Neural cell (in vitro differentiated cells): ENCODE results near the gene ITPK1. TPM values are rescaled to one million over a fixed set of nuclear protein-coding genes. Genes with fewer than 3 reads are reported as not detected.

Experiments
- H2AFZ ChIP-seq: fragments of 200-600, 300-800 bp; sonication (generic), shearing (Covaris generic); 2 replicates; pipeline ENCODE4 v1.6.0; 2014; ENCODE audit warnings: low read depth, mild to moderate bottlenecking, antibody characterized with exemption, low read length, moderate library complexity
- H3F3A ChIP-seq: fragments of 200-600 bp; shearing (Covaris generic); 2 replicates; pipeline ENCODE4 v1.6.1; 2016; ENCODE audit warnings: mild to moderate bottlenecking, moderate library complexity, mixed read lengths, antibody characterized with exemption, low read length; ENCODE audit not compliant: insufficient read depth, poor library complexity, severe bottlenecking
- H3K27ac ChIP-seq: fragments of 200-600, 300-800 bp; sonication (generic), shearing (Covaris generic); 2 replicates; pipeline ENCODE4 v1.5.1; 2014; ENCODE audit warnings: mild to moderate bottlenecking, low read length, moderate library complexity
- H3K27me3 ChIP-seq: fragments of 300-800, 200-600 bp; sonication (generic), shearing (Covaris generic); 2 replicates; pipeline ENCODE4 v1.6.0; 2014; ENCODE audit warnings: mild to moderate bottlenecking, low read depth, low read length, moderate library complexity; ENCODE audit not compliant: insufficient read depth
- H3K36me3 ChIP-seq: fragments of 300-800, 200-600 bp; sonication (generic), shearing (Covaris generic); 2 replicates; pipeline ENCODE4 v1.5.1; 2014; ENCODE audit warnings: mild to moderate bottlenecking, antibody characterized with exemption, low read length, moderate library complexity; ENCODE audit not compliant: insufficient read depth
- H3K4me2 ChIP-seq: fragments of 300-800, 200-600 bp; sonication (generic), shearing (Covaris generic); 2 replicates; pipeline ENCODE4 v1.6.0; 2014; ENCODE audit warnings: mild to moderate bottlenecking, low read length
- H3K4me3 ChIP-seq: fragments of 300-800, 200-600 bp; sonication (generic), shearing (Covaris generic); 2 replicates; pipeline ENCODE4 v1.5.1; 2014; ENCODE audit warnings: mild to moderate bottlenecking, low read length, moderate library complexity
- H3K79me2 ChIP-seq: fragments of 200-600 bp; shearing (Covaris generic); replicated peaks from 2 replicates; pipeline ENCODE4 v1.6.0; 2014; ENCODE audit warnings: mild to moderate bottlenecking, low read length, moderate library complexity; ENCODE audit not compliant: insufficient read depth
- H3K9ac ChIP-seq: fragments of 300-800, 200-600 bp; sonication (generic), shearing (Covaris generic); 2 replicates; pipeline ENCODE4 v1.6.1; 2016; ENCODE audit warnings: mild to moderate bottlenecking, low read length, mixed read lengths
- H3K9me2 ChIP-seq: fragments of 200-600 bp; shearing (Covaris generic); 2 replicates; pipeline ENCODE4 v1.6.1; 2016; ENCODE audit warnings: mild to moderate bottlenecking, low read length, mixed read lengths; ENCODE audit not compliant: insufficient read depth
- H3K9me3 ChIP-seq: fragments of 200-600, 300-800 bp; sonication (generic), shearing (Covaris generic); 2 replicates; pipeline ENCODE4 v1.6.1; 2016; ENCODE audit warnings: mild to moderate bottlenecking, mixed run types, low read length, moderate library complexity, mixed read lengths
- H4K20me1 ChIP-seq: fragments of 200-600 bp; shearing (Covaris generic); 2 replicates; pipeline ENCODE4 v1.6.1; 2016; ENCODE audit warnings: mild to moderate bottlenecking, mixed run types; ENCODE audit not compliant: insufficient read depth
- CTCF ChIP-seq: fragments of 450-650 bp; IDR thresholded peaks from 2 replicates; pipeline ENCODE4 v1.5.1; 2014; ENCODE audit warnings: antibody characterized with exemption, mild to moderate bottlenecking, moderate library complexity; ENCODE audit not compliant: poor library complexity, severe bottlenecking
- EP300 ChIP-seq: fragments of 450-650 bp; conservative IDR thresholded peaks from 2 replicates; pipeline ENCODE4 v1.6.1; 2014; ENCODE audit warnings: antibody characterized with exemption, mild to moderate bottlenecking, moderate library complexity; ENCODE audit not compliant: poor library complexity, severe bottlenecking
- EZH2 ChIP-seq: fragments of 200-600, 300-800 bp; shearing (Covaris generic), sonication (generic); IDR thresholded peaks from 2 replicates; pipeline ENCODE4 v1.6.1; 2014; ENCODE audit warnings: antibody characterized with exemption, low read length, borderline replicate concordance, mild to moderate bottlenecking; ENCODE audit not compliant: insufficient read depth, poor library complexity, severe bottlenecking
- MXI1 ChIP-seq: fragments of 450-650 bp; conservative IDR thresholded peaks from 2 replicates; pipeline ENCODE4 v1.6.1; 2014; ENCODE audit warnings: antibody characterized with exemption, mild to moderate bottlenecking; ENCODE audit not compliant: poor library complexity, severe bottlenecking
- POLR2AphosphoS5 ChIP-seq: IDR thresholded peaks from 2 replicates; pipeline ENCODE4 v1.6.1; 2012
- RAD21 ChIP-seq: fragments of 450-650 bp; conservative IDR thresholded peaks from 2 replicates; pipeline ENCODE4 v1.6.1; 2014; ENCODE audit warnings: antibody characterized with exemption, mild to moderate bottlenecking, moderate library complexity
- REST ChIP-seq: IDR thresholded peaks from 2 replicates; pipeline ENCODE4 v1.6.1; 2012; ENCODE audit warnings: borderline replicate concordance
- SMC3 ChIP-seq: fragments of 450-650 bp; conservative IDR thresholded peaks from 2 replicates; pipeline ENCODE4 v1.6.1; 2014; ENCODE audit warnings: antibody characterized with exemption, mild to moderate bottlenecking, moderate library complexity; ENCODE audit not compliant: poor library complexity
- TAF1 ChIP-seq: IDR thresholded peaks from 2 replicates; pipeline ENCODE4 v1.6.1; 2012; ENCODE audit warnings: low read depth
- polyA plus RNA-seq: library from polyadenylated mRNA; depleted of rRNA; stranded (reverse); fragments of >200 nt; gene quantifications from 2 replicates; pipeline ENCODE4 v1.2.3, GENCODE V29; 2014

Gene ITPK1
- polyA plus RNA-seq, 1 donor from 2014 or later, result 65.0 TPM

GRCh38 chr14:93056166-93056839 is 59.4 kb downstream of the ITPK1 start:
- Histone ChIP-seq H3K9ac (no peak overlapping the region), H3K4me3 (no peak overlapping the region), H3K4me2 (no peak overlapping the region), H3K79me2 (no peaks in the 10 kb centered on the region), H3K27ac (no peak overlapping the region), H3K27me3 (no peaks in the 10 kb centered on the region), H3F3A (no peaks in the 10 kb centered on the region), H3K36me3 (no peaks in the 10 kb centered on the region), H3K9me2 (no peaks in the 10 kb centered on the region), H2AFZ (no peak overlapping the region), H4K20me1 (no peaks in the 10 kb centered on the region), H3K9me3 (no peaks in the 10 kb centered on the region)
- TF ChIP-seq CTCF, result no peak
- no peak for TF ChIP-seq RAD21
- no peak for TF ChIP-seq MXI1
- no peak for TF ChIP-seq EP300
- no peak for TF ChIP-seq TAF1
- no peak for TF ChIP-seq SMC3
- TF ChIP-seq POLR2AphosphoS5, result no peak
- no peak for TF ChIP-seq REST
- no peak for TF ChIP-seq EZH2

GRCh38 chr14:93055651-93056115 is 60.0 kb downstream of the ITPK1 start:
- Histone ChIP-seq H3F3A (no peaks in the 10 kb centered on the region), H2AFZ (no peak overlapping the region), H4K20me1 (no peaks in the 10 kb centered on the region), H3K9me2 (no peaks in the 10 kb centered on the region), H3K4me2 (no peak overlapping the region), H3K27me3 (no peaks in the 10 kb centered on the region), H3K27ac (no peak overlapping the region), H3K36me3 (no peaks in the 10 kb centered on the region), H3K9ac (no peak overlapping the region), H3K9me3 (no peaks in the 10 kb centered on the region), H3K4me3 (no peak overlapping the region), H3K79me2 (no peaks in the 10 kb centered on the region)
- TF ChIP-seq MXI1, result no peak
- no peak for TF ChIP-seq EZH2
- no peak for TF ChIP-seq REST
- TF ChIP-seq SMC3, result no peak
